Smooth muscle cell (in vitro differentiated cells): ENCODE results near the gene SELE. TPM values are rescaled to one million over a fixed set of nuclear protein-coding genes. Genes with fewer than 3 reads are reported as not detected.
"Not testable (repeated sequence)": the region's sequence is repeated elsewhere in the genome, so short reads cannot be mapped to it uniquely, and the experiment has no call there.

ENCODE experiments used
- DNase-seq: peaks from one replicate; lab custom pipeline; 2025; ENCODE audit not compliant: unreplicated experiment; lab: John Stamatoyannopoulos, UW
- H2AFZ ChIP-seq: fragments of 200-600 bp; sonication (generic); 2 replicates; pipeline ENCODE4 v1.6.0; 2016; ENCODE audit warnings: antibody characterized with exemption, low read depth, mild to moderate bottlenecking
- H3F3A ChIP-seq: fragments of 200-600 bp; sonication (generic); 2 replicates; pipeline ENCODE4 v1.6.0; 2017; ENCODE audit warnings: antibody characterized with exemption, low read depth
- H3K27ac ChIP-seq: fragments of 200-600 bp; sonication (generic); 2 replicates; pipeline ENCODE4 v1.5.1; 2016; ENCODE audit warnings: low read depth, mild to moderate bottlenecking
- H3K27me3 ChIP-seq: fragments of 200-600 bp; sonication (generic); 2 replicates; pipeline ENCODE4 v1.6.1; 2016; ENCODE audit warnings: low read depth, mild to moderate bottlenecking
- H3K36me3 ChIP-seq: fragments of 200-600 bp; sonication (generic); 2 replicates; pipeline ENCODE4 v1.5.1; 2016; ENCODE audit warnings: low read depth
- H3K4me1 ChIP-seq: fragments of 200-600 bp; sonication (generic); 2 replicates; pipeline ENCODE4 v1.5.1; 2016; ENCODE audit warnings: low read depth
- H3K4me2 ChIP-seq: fragments of 200-600 bp; sonication (generic); 2 replicates; pipeline ENCODE4 v1.6.0; 2016; ENCODE audit warnings: mild to moderate bottlenecking
- H3K4me3 ChIP-seq: fragments of 200-600 bp; sonication (generic); 2 replicates; pipeline ENCODE4 v1.5.1; 2016; ENCODE audit warnings: mild to moderate bottlenecking
- H3K79me2 ChIP-seq: fragments of 200-600 bp; sonication (generic); 2 replicates; pipeline ENCODE4 v1.6.0; 2016; ENCODE audit warnings: low read depth, mild to moderate bottlenecking
- H3K9ac ChIP-seq: fragments of 200-600 bp; sonication (generic); 2 replicates; pipeline ENCODE4 v1.6.0; 2016; ENCODE audit warnings: low read depth
- H3K9me3 ChIP-seq: fragments of 200-600 bp; sonication (generic); replicated peaks from 2 replicates; pipeline ENCODE4 v1.5.1; 2016; ENCODE audit warnings: low read depth
- H4K20me1 ChIP-seq: fragments of 200-600 bp; sonication (generic); 2 replicates; pipeline ENCODE4 v1.6.0; 2016; ENCODE audit warnings: low read depth
- CTCF ChIP-seq: fragments of 200-600 bp; sonication (generic); IDR thresholded peaks from 2 replicates; pipeline ENCODE4 v1.5.1; 2017; ENCODE audit warnings: borderline replicate concordance, mild to moderate bottlenecking, antibody characterized with exemption; ENCODE audit not compliant: insufficient read depth, poor library complexity, severe bottlenecking
- WGBS: methylation state at CpG from one replicate; pipeline ENCODE4 v1.1.7; 2016; ENCODE audit warnings: low lambda C conversion rate; 5-methylcytosine and 5-hydroxymethylcytosine counted together
- polyA plus RNA-seq: library from polyadenylated mRNA; unstranded; fragments of >200 nt; fragmentation: Nextera tagmentation; extraction: Ambion mirVana; gene quantifications from 2 replicates; pipeline ENCODE4 v1.2.1, GENCODE V29; 2016
- total RNA-seq: library from RNA; depleted of rRNA; stranded (reverse); fragments of >200 nt; gene quantifications from 2 replicates; pipeline ENCODE4 v1.2.3, GENCODE V29; 2014

The SELE gene
- total and polyA plus RNA-seq, 2 experiments from 2014 or later, result 0.05 TPM; not detected in 1

DNA sequence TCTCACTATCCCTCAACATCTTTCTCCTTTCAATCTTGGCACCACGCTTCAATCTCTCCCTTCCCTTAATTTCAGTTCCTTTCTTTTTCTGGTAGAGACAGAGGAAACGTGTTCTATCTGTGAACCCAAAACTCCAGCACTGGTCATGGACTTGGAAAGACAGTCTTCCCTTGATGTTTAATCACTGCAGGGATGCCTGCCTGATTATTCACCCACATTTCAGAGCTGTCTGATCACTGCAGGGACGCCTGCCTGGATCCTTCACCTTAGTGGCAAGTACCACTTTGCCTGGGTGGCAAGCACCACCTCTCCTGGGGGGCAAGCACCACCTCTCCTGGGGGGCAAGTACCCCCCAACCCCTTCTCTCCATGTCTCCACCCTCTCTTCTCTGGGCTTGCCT, 50.2 kb downstream of the SELE start:
- Histone ChIP-seq H3K4me1 (no peaks in the 10 kb centered on the region), H3K27me3 (no peaks in the 10 kb centered on the region), H3K9me3 (no peaks in the 10 kb centered on the region), H3K27ac (no peak overlapping the region), H3F3A (no peaks in the 10 kb centered on the region), H3K4me3 (no peak overlapping the region), H3K4me2 (no peak overlapping the region), H3K36me3 (no peaks in the 10 kb centered on the region), H3K79me2 (no peaks in the 10 kb centered on the region), H2AFZ (no peak overlapping the region), H3K9ac (no peak overlapping the region), H4K20me1 (no peaks in the 10 kb centered on the region)
- 63% methylated on average over 3 of the region's 3 CpGs for WGBS
- no peak for DNase-seq
- TF ChIP-seq CTCF, result no peak

- H3K36me3 ChIP-seq, H3F3A ChIP-seq, H2AFZ ChIP-seq, H3K27ac ChIP-seq, H3K4me3 ChIP-seq, H3K9ac ChIP-seq, H3K9me3 ChIP-seq, H3K79me2 ChIP-seq, DNase-seq, H3K27me3 ChIP-seq, H3K4me2 ChIP-seq, H4K20me1 ChIP-seq, H3K4me1 ChIP-seq: not testable (repeated sequence)
- 91% methylated on average over 3 of the region's 4 CpGs for WGBS
Observed at GRCh38 chr1:169683168-169683567, 50.7 kb downstream of the SELE start.

- Histone ChIP-seq H4K20me1 (no peaks in the 10 kb centered on the region), H3K27ac (no peak overlapping the region), H3K27me3 (no peaks in the 10 kb centered on the region), H3K9ac (no peak overlapping the region), H3K9me3 (no peaks in the 10 kb centered on the region), H3K4me1 (no peaks in the 10 kb centered on the region), H3K79me2 (no peaks in the 10 kb centered on the region), H3K4me2 (no peak overlapping the region), H2AFZ (no peak overlapping the region), H3F3A (no peaks in the 10 kb centered on the region), H3K4me3 (no peak overlapping the region), H3K36me3 (no peaks in the 10 kb centered on the region)
- no peak for DNase-seq
- WGBS, result 53% methylated on average over 2 of the region's 2 CpGs
- no peak for TF ChIP-seq CTCF
Observed at GRCh38 chr1:169682071-169682470, 51.8 kb downstream of the SELE start.

DNA sequence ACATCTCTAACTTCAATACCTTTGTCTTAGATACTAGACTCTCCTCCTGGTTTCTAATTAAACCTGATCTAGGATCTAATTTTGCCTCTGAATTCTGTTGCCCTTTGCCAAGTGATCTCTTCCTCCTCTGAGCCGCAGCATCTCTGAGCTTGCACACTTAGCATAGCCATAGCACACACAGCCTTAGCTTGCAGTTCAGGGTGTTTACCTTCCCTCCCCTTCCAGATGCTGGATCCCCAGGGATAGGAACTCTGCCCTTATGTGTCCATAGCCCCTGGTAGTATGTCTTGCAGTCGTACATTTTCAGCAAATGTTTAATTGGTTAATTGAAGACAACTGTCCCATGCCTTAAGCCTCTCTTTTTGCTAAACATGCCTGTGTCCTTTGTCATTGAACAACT, 52.7 kb downstream of the SELE start:
- Histone ChIP-seq H3K27me3 (no peaks in the 10 kb centered on the region), H3K36me3 (no peaks in the 10 kb centered on the region), H3K4me2 (no peak overlapping the region), H3K27ac (no peak overlapping the region), H3K4me1 (no peaks in the 10 kb centered on the region), H3K4me3 (no peak overlapping the region), H3K79me2 (no peaks in the 10 kb centered on the region), H3K9me3 (no peaks in the 10 kb centered on the region), H4K20me1 (no peaks in the 10 kb centered on the region), H3F3A (no peaks in the 10 kb centered on the region), H2AFZ (no peak overlapping the region), H3K9ac (no peak overlapping the region)
- WGBS, result 66% methylated on average over 2 of the region's 2 CpGs
- no peak for TF ChIP-seq CTCF
- DNase-seq, result no peak
